Esophagus muscularis mucosa (tissue), 4 donors: ENCODE measurements around the gene CD28. TPM values are rescaled to one million over a fixed set of nuclear protein-coding genes. Genes with fewer than 3 reads are reported as not detected.

ENCODE experiments used
- DNase-seq: peaks from one replicate; pipeline ENCODE4 v3.0.0-alpha.2; 2017; ENCODE audit errors: extremely low spot score
- H3K27ac ChIP-seq, 4 donors: fragments of 200-600 bp; sonication (generic); replicated peaks in 1 of 4; 1 replicate in 3 of 4; 2 replicates in 1 of 4; pipeline ENCODE4 v1.5.1; 2016 to 2019; ENCODE audit warnings: mild to moderate bottlenecking in 1 of 4
- H3K27me3 ChIP-seq, 4 donors: fragments of 200-600 bp; sonication (generic); one replicate each; pipeline versions ENCODE4 v1.5.1 to v1.6.0; 2016 to 2019
- H3K36me3 ChIP-seq, 4 donors: fragments of 200-600 bp; sonication (generic); one replicate each; pipeline ENCODE4 v1.5.1; 2016 to 2019
- H3K4me1 ChIP-seq, 4 donors: fragments of 200-600 bp; sonication (generic); one replicate each; pipeline ENCODE4 v1.5.1; 2016 to 2019
- H3K4me3 ChIP-seq, 4 donors: fragments of 200-600 bp; sonication (generic); 1 replicate in 2 of 4; 2 replicates in 2 of 4; pipeline ENCODE4 v1.5.1; 2016 to 2019; ENCODE audit warnings: mild to moderate bottlenecking in 4 of 4, moderate library complexity in 1 of 4
- H3K9me3 ChIP-seq, 4 donors: fragments of 200-600 bp; sonication (generic); 1 replicate in 3 of 4; 2 replicates in 1 of 4; pipeline ENCODE4 v1.5.1; 2016 to 2019
- EP300 ChIP-seq: sonication (generic); formaldehyde crosslinking; IDR thresholded peaks from one replicate; pipeline ENCODE4 v1.6.1; 2017; ENCODE audit warnings: antibody characterized with exemption
- POLR2A ChIP-seq: fragments of 450-650 bp; IDR thresholded peaks from one replicate; pipeline ENCODE4 v1.6.1; 2017; ENCODE audit warnings: antibody characterized with exemption, moderate library complexity, mild to moderate bottlenecking, low read depth
- POLR2AphosphoS5 ChIP-seq, 2 donors: sonication (generic); formaldehyde crosslinking; IDR thresholded peaks; one replicate each; pipeline ENCODE4 v1.6.1; 2017; ENCODE audit warnings: antibody characterized with exemption in 2 of 2
- WGBS: methylation state at CpG from one replicate; pipeline ENCODE4 v1.1.5; 2018; 5-methylcytosine and 5-hydroxymethylcytosine counted together
- intact Hi-C: fragments of 100-400 bp; cut with DNase I; formaldehyde crosslinking; loops from one replicate; pipeline ENCODE4 v1.15.1; 2023
- total RNA-seq, 4 donors: library from RNA; depleted of rRNA; stranded (reverse); fragments of >200 nt; gene quantifications; one replicate each; pipeline versions ENCODE4 v1.1.0 to v1.2.1, GENCODE V29; 2016
- TF ChIP-seq, protein P1 (sequence below), 3 experiments: fragments of 200-600 bp in 2 of 3; fragments of 450-650 bp in 1 of 3; sonication (generic) in 2 of 3; IDR thresholded peaks; one replicate each; pipeline ENCODE4 v1.5.1; 2017 to 2019; ENCODE audit warnings: antibody characterized with exemption in 3 of 3, mild to moderate bottlenecking in 2 of 3, moderate library complexity in 1 of 3

Gene CD28
- total RNA-seq, 4 donors from 2014 or later, result under 0.01 to 2.2 (median 0.28) TPM

DNA sequence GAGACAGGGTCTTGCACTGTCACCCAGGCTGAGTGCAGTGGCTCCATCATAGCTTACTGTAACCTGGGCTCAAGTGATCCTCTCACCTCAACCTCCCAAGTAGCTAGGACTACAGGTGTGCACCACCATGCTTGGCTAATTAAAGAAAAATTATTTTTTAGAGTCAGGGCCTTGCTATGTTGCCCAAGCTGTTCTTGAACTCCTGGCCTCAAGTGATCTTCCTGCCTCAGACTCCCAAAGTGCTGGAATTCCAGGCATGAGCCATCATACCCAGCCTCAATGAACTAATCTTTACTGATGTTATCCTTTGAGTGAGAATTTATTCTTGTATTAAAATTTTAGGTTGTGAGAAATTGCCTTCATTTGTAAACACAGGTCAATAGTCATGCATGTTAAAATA lies 27.0 kb upstream of the CD28 start:
- H3K27ac ChIP-seq, result no peak overlapping the region
- H3K27me3 ChIP-seq, result no peaks in the 10 kb centered on the region
- intact Hi-C loops, result no loop called here
- H3K36me3 ChIP-seq, result no peaks in the 10 kb centered on the region
- H3K4me3 ChIP-seq, result no peak overlapping the region
- peaks cover 39 to 59% (median 54%) of the 10 kb centered on the region in 4 donors for H3K4me1 ChIP-seq
- DNase-seq, result peak; percentile 26
- TF ChIP-seq EP300 (no peak), POLR2A (no peak), POLR2AphosphoS5 (IDR thresholded peaks at IDR 0.05) (no peak)
- TF ChIP-seq, protein P1, sequence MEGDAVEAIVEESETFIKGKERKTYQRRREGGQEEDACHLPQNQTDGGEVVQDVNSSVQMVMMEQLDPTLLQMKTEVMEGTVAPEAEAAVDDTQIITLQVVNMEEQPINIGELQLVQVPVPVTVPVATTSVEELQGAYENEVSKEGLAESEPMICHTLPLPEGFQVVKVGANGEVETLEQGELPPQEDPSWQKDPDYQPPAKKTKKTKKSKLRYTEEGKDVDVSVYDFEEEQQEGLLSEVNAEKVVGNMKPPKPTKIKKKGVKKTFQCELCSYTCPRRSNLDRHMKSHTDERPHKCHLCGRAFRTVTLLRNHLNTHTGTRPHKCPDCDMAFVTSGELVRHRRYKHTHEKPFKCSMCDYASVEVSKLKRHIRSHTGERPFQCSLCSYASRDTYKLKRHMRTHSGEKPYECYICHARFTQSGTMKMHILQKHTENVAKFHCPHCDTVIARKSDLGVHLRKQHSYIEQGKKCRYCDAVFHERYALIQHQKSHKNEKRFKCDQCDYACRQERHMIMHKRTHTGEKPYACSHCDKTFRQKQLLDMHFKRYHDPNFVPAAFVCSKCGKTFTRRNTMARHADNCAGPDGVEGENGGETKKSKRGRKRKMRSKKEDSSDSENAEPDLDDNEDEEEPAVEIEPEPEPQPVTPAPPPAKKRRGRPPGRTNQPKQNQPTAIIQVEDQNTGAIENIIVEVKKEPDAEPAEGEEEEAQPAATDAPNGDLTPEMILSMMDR (IDR thresholded peaks at IDR 0.05), result no peak
- no peaks in the 10 kb centered on the region for H3K9me3 ChIP-seq

- intact Hi-C loops, result no loop called here
- H3K27me3 ChIP-seq, result no peaks in the 10 kb centered on the region
- WGBS, result 83% methylated on average over 2 of the region's 2 CpGs
- H3K4me1 ChIP-seq, result peaks cover 47 to 64% (median 57%) of the 10 kb centered on the region in 4 donors
- no peaks in the 10 kb centered on the region for H3K36me3 ChIP-seq
- TF ChIP-seq POLR2A (no peak), EP300 (no peak), POLR2AphosphoS5 (IDR thresholded peaks at IDR 0.05) (no peak)
- TF ChIP-seq, protein P1 (IDR thresholded peaks at IDR 0.05), result no peak
- no peaks in the 10 kb centered on the region for H3K9me3 ChIP-seq
- peak; percentile 66 for DNase-seq
- no peak overlapping the region for H3K4me3 ChIP-seq
- peak overlapping the region; percentile 48 to 72 (median 65) for H3K27ac ChIP-seq
Observed at GRCh38 chr2:203681978-203682377, 24.5 kb upstream of the CD28 start.

DNA sequence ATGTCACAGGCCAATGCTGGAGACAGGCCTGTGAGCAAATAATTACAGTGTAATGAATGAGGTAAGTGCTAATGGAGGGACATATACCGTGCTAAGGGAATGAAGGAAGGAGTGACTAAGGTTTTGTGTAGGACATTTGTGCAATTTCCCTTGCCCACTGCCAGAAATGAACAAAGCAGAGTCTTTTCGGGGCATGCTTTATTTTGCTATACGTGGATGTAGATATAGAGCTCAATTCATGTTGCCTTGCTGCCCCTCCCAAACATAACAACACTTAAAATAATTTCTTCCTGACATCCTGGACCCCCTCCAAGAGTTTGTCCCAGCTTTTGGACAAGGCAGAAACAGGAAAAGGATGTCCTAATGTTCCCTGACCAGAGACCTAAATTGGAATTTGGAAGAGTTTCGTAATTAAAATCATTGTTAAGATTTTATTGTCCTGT lies 23.7 kb upstream of the CD28 start:
- no peak overlapping the region for H3K4me3 ChIP-seq
- H3K9me3 ChIP-seq, result no peaks in the 10 kb centered on the region
- no peaks in the 10 kb centered on the region for H3K27me3 ChIP-seq
- no peaks in the 10 kb centered on the region for H3K36me3 ChIP-seq
- DNase-seq, result peak; percentile 90
- intact Hi-C loops, result no loop called here
- WGBS, result 55% methylated on average over 4 of the region's 4 CpGs
- peaks cover 54 to 64% (median 57%) of the 10 kb centered on the region in 4 donors for H3K4me1 ChIP-seq
- no peak for TF ChIP-seq EP300
- no peak for TF ChIP-seq POLR2A
- TF ChIP-seq, protein P1 (IDR thresholded peaks at IDR 0.05), result no peak
- peak in 1 of 2 donors; percentile 31 for TF ChIP-seq POLR2AphosphoS5 (IDR thresholded peaks at IDR 0.05)
- peak overlapping the region; percentile 48 to 72 (median 65) for H3K27ac ChIP-seq

GRCh38 chr2:203683421-203683820 lies 23.0 kb upstream of the CD28 start:
- H3K4me3 ChIP-seq, result no peak overlapping the region
- intact Hi-C loops, result no loop called here
- TF ChIP-seq POLR2AphosphoS5 (IDR thresholded peaks at IDR 0.05), result no peak
- TF ChIP-seq EP300, result no peak
- TF ChIP-seq, protein P1 (IDR thresholded peaks at IDR 0.05), result no peak
- TF ChIP-seq POLR2A, result no peak
- no peak for DNase-seq
- H3K9me3 ChIP-seq, result no peaks in the 10 kb centered on the region
- no peaks in the 10 kb centered on the region for H3K36me3 ChIP-seq
- 90% methylated on average over 4 of the region's 4 CpGs for WGBS
- peaks cover 54 to 71% (median 59%) of the 10 kb centered on the region in 4 donors for H3K4me1 ChIP-seq
- H3K27me3 ChIP-seq, result no peaks in the 10 kb centered on the region
- peak overlapping the region; percentile 60 to 72 (median 65) for H3K27ac ChIP-seq
